HEK293 (cell line): ENCODE results near the gene POLR3A.

Source experiments
- CTCF ChIA-PET: fragments of 350-600 bp; formaldehyde crosslinking; extraction: SDS; loops from one replicate; lab custom pipeline; 2021; ENCODE audit warnings: antibody characterized with exemption; lab: Yijun Ruan, JAX
- POLR2A ChIA-PET: fragments of 300-600 bp; formaldehyde crosslinking; extraction: SDS; loops from one replicate; lab custom pipeline; 2020; ENCODE audit warnings: antibody characterized with exemption, inconsistent platforms; lab: Yijun Ruan, JAX
- H3K27ac ChIP-seq: fragments of 200-500 bp; sonication (Bioruptor generic); 2 replicates; pipeline ENCODE4 v1.5.1; 2014; ENCODE audit warnings: low read depth, low read length, control low read depth, inconsistent platforms; ENCODE audit errors: extremely low read depth
- H3K36me3 ChIP-seq, 2 experiments: fragments of 200-500 bp in 1 of 2; sonication (Bioruptor generic) in 1 of 2; 1 replicate in 1 of 2; 2 replicates in 1 of 2; pipeline ENCODE4 v1.5.1; 2014 to 2017; ENCODE audit warnings: inconsistent platforms in 2 of 2, low read length in 2 of 2; ENCODE audit not compliant: control insufficient read depth in 2 of 2, insufficient read depth in 1 of 2
- H3K4me1 ChIP-seq: fragments of 200-500 bp; sonication (Bioruptor generic); 2 replicates; pipeline ENCODE4 v1.5.1; 2014; ENCODE audit warnings: mild to moderate bottlenecking, low read length, inconsistent platforms; ENCODE audit not compliant: control insufficient read depth, insufficient read depth
- H3K4me3 ChIP-seq: 2 replicates; pipeline ENCODE4 v1.5.1; 2011; ENCODE audit warnings: low read depth, mild to moderate bottlenecking, control low read depth, low read length, moderate library complexity
- H3K9me3 ChIP-seq: fragments of 200-500 bp; sonication (Bioruptor generic); 2 replicates; pipeline ENCODE4 v1.5.1; 2014; ENCODE audit warnings: low read depth, low read length, inconsistent platforms; ENCODE audit not compliant: control insufficient read depth, insufficient read depth
- BCL6B ChIP-seq: fragments of 450-650 bp; formaldehyde crosslinking; IDR thresholded peaks from 2 replicates; pipeline ENCODE4 v1.5.1; 2017; ENCODE audit warnings: missing biosample characterization, missing genetic modification characterization
- GLIS1 ChIP-seq: fragments of 450-650 bp; formaldehyde crosslinking; IDR thresholded peaks from 2 replicates; pipeline ENCODE4 v1.5.1; 2016; ENCODE audit warnings: missing biosample characterization, missing genetic modification characterization
- GLIS2 ChIP-seq: fragments of 450-650 bp; formaldehyde crosslinking; IDR thresholded peaks from 2 replicates; pipeline ENCODE4 v1.5.1; 2016; ENCODE audit warnings: missing biosample characterization, missing genetic modification characterization
- IKZF3 ChIP-seq: fragments of 450-650 bp; IDR thresholded peaks from 2 replicates; pipeline ENCODE4 v1.5.0; 2018; ENCODE audit warnings: missing biosample characterization, mild to moderate bottlenecking, missing genetic modification characterization, moderate library complexity
- KLF1 ChIP-seq: fragments of 450-650 bp; formaldehyde crosslinking; IDR thresholded peaks from 2 replicates; pipeline ENCODE4 v1.5.1; 2016; ENCODE audit warnings: missing biosample characterization, missing genetic modification characterization
- SP2 ChIP-seq: fragments of 450-650 bp; formaldehyde crosslinking; IDR thresholded peaks from 2 replicates; pipeline ENCODE4 v1.5.1; 2016; ENCODE audit warnings: missing biosample characterization, missing genetic modification characterization
- SP3 ChIP-seq: fragments of 450-650 bp; formaldehyde crosslinking; IDR thresholded peaks from 2 replicates; pipeline ENCODE4 v1.5.1; 2016; ENCODE audit warnings: missing biosample characterization, missing genetic modification characterization
- TCF7L2 ChIP-seq: IDR thresholded peaks from 2 replicates; pipeline ENCODE4 v1.6.1; 2011; ENCODE audit warnings: low read depth, mild to moderate bottlenecking, inconsistent platforms, low read length, moderate library complexity, borderline replicate concordance
- WT1 ChIP-seq: fragments of 450-650 bp; formaldehyde crosslinking; IDR thresholded peaks from 2 replicates; pipeline ENCODE4 v1.5.1; 2016; ENCODE audit warnings: missing biosample characterization, missing genetic modification characterization
- YY2 ChIP-seq: fragments of 450-650 bp; formaldehyde crosslinking; IDR thresholded peaks from 2 replicates; pipeline ENCODE4 v1.5.1; 2016; ENCODE audit warnings: missing biosample characterization, missing genetic modification characterization
- ZBTB21 ChIP-seq: fragments of 450-650 bp; formaldehyde crosslinking; IDR thresholded peaks from 2 replicates; pipeline ENCODE4 v1.5.1; 2017; ENCODE audit warnings: missing biosample characterization, missing genetic modification characterization
- ZNF10 ChIP-seq: fragments of 450-650 bp; formaldehyde crosslinking; IDR thresholded peaks from 2 replicates; pipeline ENCODE4 v1.5.1; 2017; ENCODE audit warnings: missing biosample characterization, missing genetic modification characterization
- ZNF114 ChIP-seq: fragments of 450-650 bp; formaldehyde crosslinking; IDR thresholded peaks from 2 replicates; pipeline ENCODE4 v1.5.0; 2017; ENCODE audit warnings: missing biosample characterization, missing genetic modification characterization
- ZNF214 ChIP-seq: fragments of 450-650 bp; formaldehyde crosslinking; IDR thresholded peaks from 2 replicates; pipeline ENCODE4 v1.5.1; 2017; ENCODE audit warnings: missing biosample characterization, mild to moderate bottlenecking, missing genetic modification characterization, borderline replicate concordance
- ZNF24 ChIP-seq: fragments of 450-650 bp; formaldehyde crosslinking; IDR thresholded peaks from 2 replicates; pipeline ENCODE4 v1.5.1; 2016; ENCODE audit warnings: missing biosample characterization, missing genetic modification characterization
- ZNF311 ChIP-seq: fragments of 450-650 bp; formaldehyde crosslinking; IDR thresholded peaks from 2 replicates; pipeline ENCODE4 v1.5.1; 2017; ENCODE audit warnings: missing biosample characterization, missing genetic modification characterization, borderline replicate concordance
- ZNF335 ChIP-seq: fragments of 450-650 bp; formaldehyde crosslinking; conservative IDR thresholded peaks from 2 replicates; pipeline ENCODE4 v1.5.1; 2016; ENCODE audit warnings: missing biosample characterization, missing genetic modification characterization
- ZNF341 ChIP-seq: fragments of 450-650 bp; formaldehyde crosslinking; IDR thresholded peaks from 2 replicates; pipeline ENCODE4; 2016; ENCODE audit warnings: low read depth, missing biosample characterization, missing genetic modification characterization
- ZNF394 ChIP-seq: fragments of 450-650 bp; formaldehyde crosslinking; IDR thresholded peaks from 2 replicates; pipeline ENCODE4 v1.5.1; 2016; ENCODE audit warnings: missing biosample characterization, missing genetic modification characterization, mild to moderate bottlenecking, moderate library complexity, borderline replicate concordance
- ZNF423 ChIP-seq: fragments of 450-650 bp; formaldehyde crosslinking; IDR thresholded peaks from 2 replicates; pipeline ENCODE4 v1.5.1; 2016; ENCODE audit warnings: missing biosample characterization, missing genetic modification characterization
- ZNF513 ChIP-seq: fragments of 450-650 bp; IDR thresholded peaks from 2 replicates; pipeline ENCODE4 v1.5.1; 2018; ENCODE audit warnings: missing biosample characterization, missing genetic modification characterization
- ZNF596 ChIP-seq: fragments of 450-650 bp; IDR thresholded peaks from 2 replicates; pipeline ENCODE4 v1.5.0; 2018; ENCODE audit warnings: missing biosample characterization, mild to moderate bottlenecking, missing genetic modification characterization, moderate library complexity
- ZNF658 ChIP-seq: fragments of 450-650 bp; formaldehyde crosslinking; IDR thresholded peaks from 2 replicates; pipeline ENCODE4; 2016; ENCODE audit warnings: missing biosample characterization, missing genetic modification characterization
- ZNF747 ChIP-seq: fragments of 450-650 bp; formaldehyde crosslinking; IDR thresholded peaks from 2 replicates; pipeline ENCODE4 v1.5.1; 2016; ENCODE audit warnings: missing biosample characterization, missing genetic modification characterization
- ZSCAN18 ChIP-seq: fragments of 450-650 bp; formaldehyde crosslinking; IDR thresholded peaks from 2 replicates; pipeline ENCODE4 v1.5.1; 2016; ENCODE audit warnings: missing biosample characterization, missing genetic modification characterization
- TF ChIP-seq, protein P1 (sequence below): fragments of 450-650 bp; formaldehyde crosslinking; IDR thresholded peaks from 2 replicates; pipeline ENCODE4 v1.5.1; 2017; ENCODE audit warnings: missing biosample characterization, missing genetic modification characterization
- TF ChIP-seq, protein P2 (sequence below): fragments of 450-650 bp; formaldehyde crosslinking; IDR thresholded peaks from 2 replicates; pipeline ENCODE4 v1.5.1; 2016; ENCODE audit warnings: missing biosample characterization, missing genetic modification characterization
- TF ChIP-seq, protein P3 (sequence below): fragments of 450-650 bp; formaldehyde crosslinking; IDR thresholded peaks from 2 replicates; pipeline ENCODE4 v1.5.1; 2016; ENCODE audit warnings: missing biosample characterization, missing genetic modification characterization

The POLR3A gene

GRCh38 chr10:77926566-77927401 lies 102.5 kb downstream of the POLR3A start, which contains the start of gene DLG5:
TSS of gene DLG5 (minus strand) at chr10:77926755. CDS start at chr10:77926520, 235 bp downstream.
- peaks cover 0 to 9% of the 10 kb centered on the region in 2 experiments; a peak in 1 of 3 replicates for H3K36me3 ChIP-seq
- H3K27ac ChIP-seq: peak within 1 kb of the TSS; percentile 73; the same call in 1 of the 2 replicates
- H3K9me3 ChIP-seq: no peaks in the 10 kb centered on the region
- CTCF ChIA-PET: interaction anchor here (1.0 kb wide), 2 partner anchors 18 to 25 kb away, joined by 3 read pairs; no protein-coding TSS in a partner anchor
- POLR2A ChIA-PET: interaction anchor here (0.7 to 2.2 kb wide), 5 partner anchors 8 to 80 kb away, joined by 3 to 10 read pairs (median 5); no protein-coding TSS in a partner anchor
- peaks cover 6% of the 10 kb centered on the region; the same call in 1 of the 2 replicates for H3K4me1 ChIP-seq
- peak within 1 kb of the TSS; percentile 85 for H3K4me3 ChIP-seq
- peak; percentile 46; the same call in 1 of the 2 replicates for TF ChIP-seq GLIS1
- TF ChIP-seq, protein P1, sequence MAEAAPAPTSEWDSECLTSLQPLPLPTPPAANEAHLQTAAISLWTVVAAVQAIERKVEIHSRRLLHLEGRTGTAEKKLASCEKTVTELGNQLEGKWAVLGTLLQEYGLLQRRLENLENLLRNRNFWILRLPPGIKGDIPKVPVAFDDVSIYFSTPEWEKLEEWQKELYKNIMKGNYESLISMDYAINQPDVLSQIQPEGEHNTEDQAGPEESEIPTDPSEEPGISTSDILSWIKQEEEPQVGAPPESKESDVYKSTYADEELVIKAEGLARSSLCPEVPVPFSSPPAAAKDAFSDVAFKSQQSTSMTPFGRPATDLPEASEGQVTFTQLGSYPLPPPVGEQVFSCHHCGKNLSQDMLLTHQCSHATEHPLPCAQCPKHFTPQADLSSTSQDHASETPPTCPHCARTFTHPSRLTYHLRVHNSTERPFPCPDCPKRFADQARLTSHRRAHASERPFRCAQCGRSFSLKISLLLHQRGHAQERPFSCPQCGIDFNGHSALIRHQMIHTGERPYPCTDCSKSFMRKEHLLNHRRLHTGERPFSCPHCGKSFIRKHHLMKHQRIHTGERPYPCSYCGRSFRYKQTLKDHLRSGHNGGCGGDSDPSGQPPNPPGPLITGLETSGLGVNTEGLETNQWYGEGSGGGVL (tag by site-specific recombination): peak; percentile 64
- peak; percentile 79 for TF ChIP-seq SP3
- no peak for TF ChIP-seq ZNF214 (tag by site-specific recombination)
- TF ChIP-seq SP2 (tag by site-specific recombination): 0 out of 2 replicates have a peak, but pooled peaks have one; percentile 19
- TF ChIP-seq ZNF513: peak; percentile 31; the same call in 1 of the 2 replicates
- no peak for TF ChIP-seq ZBTB21 (tag by site-specific recombination)
- TF ChIP-seq, protein P2, sequence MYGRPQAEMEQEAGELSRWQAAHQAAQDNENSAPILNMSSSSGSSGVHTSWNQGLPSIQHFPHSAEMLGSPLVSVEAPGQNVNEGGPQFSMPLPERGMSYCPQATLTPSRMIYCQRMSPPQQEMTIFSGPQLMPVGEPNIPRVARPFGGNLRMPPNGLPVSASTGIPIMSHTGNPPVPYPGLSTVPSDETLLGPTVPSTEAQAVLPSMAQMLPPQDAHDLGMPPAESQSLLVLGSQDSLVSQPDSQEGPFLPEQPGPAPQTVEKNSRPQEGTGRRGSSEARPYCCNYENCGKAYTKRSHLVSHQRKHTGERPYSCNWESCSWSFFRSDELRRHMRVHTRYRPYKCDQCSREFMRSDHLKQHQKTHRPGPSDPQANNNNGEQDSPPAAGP: no peak
- TF ChIP-seq, protein P3, sequence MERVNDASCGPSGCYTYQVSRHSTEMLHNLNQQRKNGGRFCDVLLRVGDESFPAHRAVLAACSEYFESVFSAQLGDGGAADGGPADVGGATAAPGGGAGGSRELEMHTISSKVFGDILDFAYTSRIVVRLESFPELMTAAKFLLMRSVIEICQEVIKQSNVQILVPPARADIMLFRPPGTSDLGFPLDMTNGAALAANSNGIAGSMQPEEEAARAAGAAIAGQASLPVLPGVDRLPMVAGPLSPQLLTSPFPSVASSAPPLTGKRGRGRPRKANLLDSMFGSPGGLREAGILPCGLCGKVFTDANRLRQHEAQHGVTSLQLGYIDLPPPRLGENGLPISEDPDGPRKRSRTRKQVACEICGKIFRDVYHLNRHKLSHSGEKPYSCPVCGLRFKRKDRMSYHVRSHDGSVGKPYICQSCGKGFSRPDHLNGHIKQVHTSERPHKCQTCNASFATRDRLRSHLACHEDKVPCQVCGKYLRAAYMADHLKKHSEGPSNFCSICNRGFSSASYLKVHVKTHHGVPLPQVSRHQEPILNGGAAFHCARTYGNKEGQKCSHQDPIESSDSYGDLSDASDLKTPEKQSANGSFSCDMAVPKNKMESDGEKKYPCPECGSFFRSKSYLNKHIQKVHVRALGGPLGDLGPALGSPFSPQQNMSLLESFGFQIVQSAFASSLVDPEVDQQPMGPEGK: peak; percentile 47; the same call in 1 of the 2 replicates
- peak; percentile 41 for TF ChIP-seq IKZF3 (tag by site-specific recombination)
- no peak; the same call in 1 of the 2 replicates for TF ChIP-seq WT1 (tag by site-specific recombination)
- TF ChIP-seq ZNF394 (tag by site-specific recombination): no peak
- no peak for TF ChIP-seq ZNF341 (tag by site-specific recombination)
- no peak for TF ChIP-seq YY2 (tag by site-specific recombination)
- TF ChIP-seq ZSCAN18 (tag by site-specific recombination): no peak
- TF ChIP-seq TCF7L2: no peak
- 0 out of 2 replicates have a peak, but pooled peaks have one; percentile 8 for TF ChIP-seq ZNF596 (tag by site-specific recombination)
- no peak for TF ChIP-seq ZNF10
- peak; percentile 41; the same call in 1 of the 2 replicates for TF ChIP-seq ZNF335
- TF ChIP-seq ZNF747 (tag by site-specific recombination): no peak
- no peak for TF ChIP-seq ZNF658 (tag by site-specific recombination)
- 0 out of 2 replicates have a peak, but pooled peaks have one; percentile 36 for TF ChIP-seq ZNF423 (tag by site-specific recombination)
- TF ChIP-seq GLIS2 (tag by site-specific recombination): peak; percentile 45
- 0 out of 2 replicates have a peak, but pooled peaks have one; percentile 17 for TF ChIP-seq KLF1 (tag by site-specific recombination)
- TF ChIP-seq ZNF311 (tag by site-specific recombination): no peak
- no peak for TF ChIP-seq BCL6B (tag by site-specific recombination)
- no peak for TF ChIP-seq ZNF24
- TF ChIP-seq ZNF114 (tag by site-specific recombination): no peak
